NCI-H2081 (cell line): ENCODE measurements around the gene SNRNP25.
A peak's percentile ranks its signal among the peaks of the same experiment; 100 is the strongest.

Experiments
- DNase-seq, 2 experiments: peaks; one replicate each; lab custom pipeline; 2025; lab: John Stamatoyannopoulos, UW

The SNRNP25 gene

DNA sequence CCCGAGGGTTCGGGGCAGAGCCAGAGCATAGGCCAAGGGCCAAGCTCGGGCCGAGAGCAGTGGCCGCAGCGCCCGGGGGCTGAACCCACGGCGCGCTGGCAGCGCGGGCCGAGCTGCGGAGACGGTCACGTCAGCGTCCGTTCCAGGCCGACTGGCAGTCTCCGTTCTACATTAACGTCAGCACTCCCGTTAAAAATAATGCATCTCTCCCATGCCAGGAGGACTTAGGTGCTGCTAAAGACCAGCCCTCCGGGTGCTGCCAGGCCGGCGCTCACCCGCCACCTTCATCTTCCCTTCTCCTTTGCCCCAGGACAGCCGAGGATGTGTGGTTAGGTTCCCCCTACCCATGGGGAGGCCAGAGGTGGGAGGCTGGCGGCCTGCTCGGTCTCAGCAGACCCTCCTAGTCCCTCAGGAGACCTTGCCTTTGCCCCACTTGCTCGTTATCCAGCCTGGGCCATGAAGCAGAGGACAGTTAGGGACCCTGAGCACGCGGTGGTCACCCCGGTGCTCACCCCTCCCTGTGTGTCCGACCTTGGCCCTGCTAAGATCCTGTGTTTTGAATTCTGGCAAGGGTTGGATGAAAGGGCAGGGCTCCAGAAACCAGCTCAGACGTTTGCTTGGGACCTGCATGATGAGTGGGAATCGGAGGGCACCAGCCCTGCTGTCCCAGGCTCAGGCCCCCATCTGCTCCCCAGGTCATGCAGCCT, 25.0 kb downstream of the SNRNP25 start:
- no peak for DNase-seq

DNA sequence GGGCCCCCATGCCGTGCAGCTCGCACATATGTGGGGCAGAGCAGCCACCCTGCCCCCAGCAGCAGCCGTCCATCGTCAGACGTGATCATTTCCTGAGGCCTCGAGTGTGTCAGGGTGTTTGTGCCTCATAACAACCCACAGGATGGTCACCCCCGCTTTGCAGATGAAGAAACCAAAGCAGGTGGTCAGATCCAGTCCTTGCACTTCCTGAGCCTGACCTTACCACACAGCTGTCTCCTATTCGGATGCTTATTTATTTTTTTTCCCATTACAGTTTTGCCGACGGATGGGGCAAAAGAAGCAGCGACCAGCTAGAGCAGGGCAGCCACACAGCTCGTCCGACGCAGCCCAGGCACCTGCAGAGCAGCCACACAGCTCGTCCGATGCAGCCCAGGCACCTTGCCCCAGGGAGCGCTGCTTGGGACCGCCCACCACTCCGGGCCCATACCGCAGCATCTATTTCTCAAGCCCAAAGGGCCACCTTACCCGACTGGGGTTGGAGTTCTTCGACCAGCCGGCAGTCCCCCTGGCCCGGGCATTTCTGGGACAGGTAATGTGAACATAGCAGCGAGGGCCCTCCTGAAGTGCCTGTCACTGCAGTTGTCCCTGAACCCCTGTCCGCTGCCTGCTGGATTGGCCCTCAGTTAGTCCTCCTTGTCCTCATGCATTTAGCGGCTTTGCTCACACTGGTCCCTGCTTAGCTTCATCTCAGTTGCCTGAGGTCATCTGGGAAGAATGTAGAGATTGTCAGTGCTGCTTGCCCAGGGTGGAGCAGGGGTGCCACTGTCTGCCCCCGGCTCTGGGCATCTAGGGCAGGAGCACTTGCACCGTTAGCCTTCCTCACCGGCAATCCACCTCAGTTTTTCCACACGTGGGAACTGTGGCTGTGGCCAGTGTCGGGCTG, 25.8 kb downstream of the SNRNP25 start:
- no peak for DNase-seq

DNA sequence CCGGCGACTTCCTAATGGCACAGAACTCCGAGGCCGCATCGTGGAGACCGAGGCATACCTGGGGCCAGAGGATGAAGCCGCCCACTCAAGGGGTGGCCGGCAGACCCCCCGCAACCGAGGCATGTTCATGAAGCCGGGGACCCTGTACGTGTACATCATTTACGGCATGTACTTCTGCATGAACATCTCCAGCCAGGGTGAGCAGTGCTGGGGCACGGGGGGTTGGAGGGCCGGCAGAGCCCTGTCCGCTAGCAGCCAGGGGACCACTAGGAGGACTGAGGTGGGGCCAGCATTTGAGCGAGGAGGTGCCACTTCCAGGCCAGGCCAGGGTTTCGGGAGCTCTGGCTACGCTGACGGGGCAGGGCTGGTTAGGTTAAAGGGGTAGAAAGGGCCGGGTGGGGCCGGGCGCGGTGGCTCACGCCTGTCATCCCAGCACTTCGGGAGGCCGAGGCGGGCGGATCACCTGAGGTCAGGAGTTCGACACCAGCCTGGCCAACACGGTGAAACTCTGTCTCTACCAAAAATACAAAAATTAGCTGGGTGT, 29.5 kb downstream of the SNRNP25 start:
- no peak for DNase-seq

DNA sequence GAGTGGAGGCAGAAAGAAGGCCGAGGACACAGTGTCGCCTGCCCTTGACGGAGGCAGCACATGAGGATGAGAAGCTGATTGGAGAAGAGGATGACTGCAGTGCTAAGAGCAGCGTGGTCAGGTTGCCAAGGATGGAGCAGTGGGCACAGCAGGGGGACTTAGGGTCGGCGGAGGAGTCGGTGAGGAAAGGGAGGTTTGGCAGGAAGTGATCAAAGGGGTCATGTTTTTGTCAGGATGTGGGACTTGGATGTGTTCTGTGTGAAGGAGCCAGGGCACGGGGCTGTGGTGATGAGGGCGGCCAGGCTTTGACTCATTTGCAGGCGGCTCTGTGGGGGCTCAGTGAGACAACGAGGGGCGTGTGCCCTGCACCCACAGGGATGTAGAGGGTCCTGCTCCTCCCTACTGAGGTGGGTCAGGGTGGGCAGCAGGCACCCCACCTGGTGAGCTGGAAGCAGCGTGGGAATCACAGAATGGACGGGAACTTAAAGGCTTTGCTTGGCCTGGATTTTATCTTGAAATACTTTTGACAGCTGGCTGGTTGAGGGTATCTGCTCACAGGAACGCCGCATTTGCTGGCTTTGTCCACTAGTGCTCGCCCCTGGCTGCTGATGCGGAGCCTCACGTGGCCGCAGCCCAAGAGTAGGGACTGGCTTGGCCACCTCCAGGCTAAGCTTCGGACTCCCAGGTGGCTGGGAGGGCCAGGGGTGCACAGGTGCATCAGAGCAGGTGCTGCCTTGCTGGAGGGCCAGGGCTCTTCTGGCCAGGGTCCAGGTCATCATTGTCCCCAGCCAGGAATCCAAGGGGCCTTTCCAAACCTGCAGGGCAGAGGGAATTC, 30.4 kb downstream of the SNRNP25 start:
- DNase-seq, result peak; percentile 33 to 74

DNA sequence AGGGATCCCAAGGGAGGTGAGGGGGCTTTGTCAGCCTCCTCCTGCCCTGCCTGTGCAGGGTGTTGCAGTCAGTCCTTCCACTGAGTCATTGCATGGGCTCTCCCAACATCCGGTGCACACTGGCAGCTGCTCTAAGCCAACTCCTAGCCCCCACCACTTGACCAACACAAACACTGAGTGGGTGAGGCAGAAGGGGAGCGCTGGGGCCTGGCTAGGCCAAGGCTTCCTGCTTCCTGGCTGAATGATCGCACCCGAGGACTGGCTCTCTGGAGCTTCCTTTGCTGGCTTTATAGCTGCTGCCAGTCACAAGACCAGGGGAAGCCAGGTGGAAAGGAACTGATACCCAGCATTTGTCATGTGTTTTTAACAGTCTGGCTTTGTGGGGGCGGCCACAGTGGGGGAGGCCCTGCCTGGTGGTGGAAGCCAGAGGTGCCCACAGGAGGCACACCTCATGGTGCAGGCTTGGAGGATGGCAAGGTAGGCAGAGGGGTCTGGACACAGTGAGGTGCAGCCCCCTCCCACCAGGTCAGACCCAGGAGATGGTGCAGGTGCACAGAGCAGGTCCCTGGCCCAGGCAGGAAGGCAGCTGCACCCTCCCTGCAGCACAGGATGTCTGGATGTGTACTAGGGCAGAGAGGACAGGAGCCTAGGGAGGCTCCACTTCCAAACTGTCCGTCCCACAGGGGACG, 31.2 kb downstream of the SNRNP25 start:
- DNase-seq, result peak; percentile 66 to 83

DNA sequence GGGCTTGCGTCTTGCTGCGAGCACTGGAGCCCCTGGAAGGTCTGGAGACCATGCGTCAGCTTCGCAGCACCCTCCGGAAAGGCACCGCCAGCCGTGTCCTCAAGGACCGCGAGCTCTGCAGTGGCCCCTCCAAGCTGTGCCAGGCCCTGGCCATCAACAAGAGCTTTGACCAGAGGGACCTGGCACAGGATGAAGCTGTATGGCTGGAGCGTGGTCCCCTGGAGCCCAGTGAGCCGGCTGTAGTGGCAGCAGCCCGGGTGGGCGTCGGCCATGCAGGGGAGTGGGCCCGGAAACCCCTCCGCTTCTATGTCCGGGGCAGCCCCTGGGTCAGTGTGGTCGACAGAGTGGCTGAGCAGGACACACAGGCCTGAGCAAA, 31.8 kb downstream of the SNRNP25 start:
- no peak for DNase-seq

DNA sequence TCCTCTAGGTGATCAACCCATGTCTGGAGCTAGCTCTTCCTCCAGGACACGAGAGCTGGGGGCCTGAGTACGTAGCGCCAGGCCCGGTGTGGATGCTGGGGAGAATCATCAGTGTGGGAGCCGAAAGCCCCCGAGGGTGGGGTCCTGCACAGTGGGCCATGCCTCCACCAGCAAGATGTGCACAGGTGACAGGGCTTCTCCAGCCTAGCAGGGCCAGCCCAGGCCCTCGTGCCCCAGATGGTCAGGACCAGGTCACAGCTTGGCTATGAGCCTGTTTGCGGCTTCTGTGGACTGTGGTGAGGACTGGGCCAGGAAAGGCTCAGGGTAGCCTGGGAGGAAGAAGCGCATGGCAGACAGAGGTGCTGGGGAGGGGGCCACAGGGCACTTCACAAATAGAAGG, 32.2 kb downstream of the SNRNP25 start:
- no peak for DNase-seq

DNA sequence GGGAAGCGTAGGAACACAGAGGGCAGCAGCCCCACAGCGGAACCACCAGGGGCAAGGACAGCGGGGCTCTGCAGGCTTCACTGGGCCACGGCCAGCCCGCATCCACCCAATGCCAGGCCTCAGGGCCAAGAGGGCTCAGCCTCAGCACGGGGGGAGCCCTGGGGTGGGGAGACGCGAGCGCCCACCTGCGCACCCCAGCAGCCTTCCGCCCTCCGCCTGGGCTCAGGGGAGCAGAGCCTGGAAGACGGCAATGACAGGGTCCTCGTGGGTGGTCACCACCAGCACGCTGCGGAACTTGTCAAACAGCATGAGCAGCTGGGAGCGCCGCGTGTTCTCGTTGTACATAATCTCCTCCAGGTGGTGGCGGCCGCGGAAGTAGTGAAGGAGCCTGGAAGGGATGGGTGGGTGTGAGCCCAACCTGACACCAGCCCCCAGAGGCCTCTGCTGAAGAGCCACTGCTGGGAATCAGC, 32.9 kb downstream of the SNRNP25 start:
- DNase-seq, result no peak

DNA sequence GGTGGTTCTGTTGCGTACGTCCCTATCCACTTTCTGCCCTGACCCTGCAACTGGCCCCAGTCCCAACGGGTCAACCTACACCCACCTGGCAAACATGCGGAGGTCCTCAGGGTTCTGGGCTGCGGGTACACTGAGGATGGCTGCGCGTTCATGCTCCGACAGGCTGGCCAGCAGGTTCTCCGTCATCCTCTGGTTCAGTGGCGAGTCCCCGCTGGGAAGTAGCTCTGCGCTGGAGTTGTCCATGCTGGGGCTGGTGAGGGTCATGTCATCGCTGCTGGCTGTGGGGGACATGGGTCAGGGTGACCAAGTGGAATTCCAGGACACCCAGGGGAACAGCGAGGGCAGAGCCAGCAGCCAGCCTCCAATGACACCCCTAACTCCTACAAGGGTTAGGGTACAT, 35.0 kb downstream of the SNRNP25 start:
- no peak for DNase-seq

DNA sequence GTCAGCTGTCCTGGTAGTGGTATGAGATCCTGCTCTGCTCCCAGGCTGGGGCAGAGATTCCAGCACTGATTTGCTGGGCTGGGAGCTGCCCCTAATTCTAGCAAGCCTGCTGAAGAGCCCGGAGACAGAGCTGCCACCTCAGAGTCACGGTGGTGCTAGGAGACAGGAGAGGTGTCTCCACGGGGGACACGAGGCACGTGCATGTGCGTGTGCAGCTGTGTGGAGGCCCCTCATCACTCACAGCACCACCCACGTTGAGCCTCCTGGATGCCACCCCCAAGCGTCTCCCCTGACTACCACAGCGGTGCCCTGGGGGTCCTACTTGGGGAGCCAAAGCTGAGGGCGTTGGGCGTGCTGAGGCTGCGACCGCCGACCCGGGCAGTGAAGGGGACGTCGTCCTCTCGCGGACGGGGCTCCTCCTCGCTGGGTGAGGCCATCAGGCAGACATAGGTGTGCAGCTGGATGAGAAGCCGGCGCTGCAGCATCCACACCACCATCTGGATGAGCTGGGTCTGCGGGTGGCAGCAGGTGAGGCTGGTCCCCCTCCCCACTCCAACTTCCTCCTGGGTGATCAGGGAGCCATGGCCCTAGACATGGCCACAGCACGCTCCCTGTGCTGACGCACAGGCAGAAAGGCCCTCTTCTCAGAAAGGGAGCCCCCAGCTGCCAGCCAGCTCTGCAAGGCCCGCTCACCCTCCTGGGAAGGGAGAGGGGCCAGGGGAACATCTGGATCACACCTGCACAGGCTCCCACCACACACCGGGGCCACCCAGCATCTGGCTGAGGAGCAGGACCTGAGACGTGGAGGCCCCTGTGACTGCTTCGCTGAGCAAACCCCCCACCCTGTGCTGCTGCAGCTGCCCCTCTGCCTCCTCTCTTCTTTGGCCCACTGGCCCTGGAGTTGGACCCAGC, 36.0 kb downstream of the SNRNP25 start:
- DNase-seq, result no peak

DNA sequence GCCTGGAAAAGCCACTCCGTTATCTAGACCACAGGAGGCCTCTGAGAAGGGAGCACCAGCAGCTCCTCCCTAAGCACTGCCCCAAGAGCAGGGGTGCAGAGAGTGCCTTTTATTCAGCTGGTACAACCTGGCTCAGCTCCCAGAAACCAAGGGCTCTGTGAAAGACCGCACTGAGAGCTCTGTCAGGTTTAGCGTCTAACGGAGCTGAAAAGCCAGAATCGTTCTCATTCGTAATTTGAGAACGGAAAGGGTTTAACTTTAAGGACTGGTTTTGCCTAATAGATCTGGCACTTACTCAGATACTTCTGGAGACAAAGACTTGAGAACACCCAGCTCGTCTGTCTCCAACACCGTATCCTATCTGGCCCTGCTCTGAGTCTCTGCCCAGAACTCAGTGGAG, 37.9 kb downstream of the SNRNP25 start:
- peak; percentile 51 to 79 for DNase-seq

DNA sequence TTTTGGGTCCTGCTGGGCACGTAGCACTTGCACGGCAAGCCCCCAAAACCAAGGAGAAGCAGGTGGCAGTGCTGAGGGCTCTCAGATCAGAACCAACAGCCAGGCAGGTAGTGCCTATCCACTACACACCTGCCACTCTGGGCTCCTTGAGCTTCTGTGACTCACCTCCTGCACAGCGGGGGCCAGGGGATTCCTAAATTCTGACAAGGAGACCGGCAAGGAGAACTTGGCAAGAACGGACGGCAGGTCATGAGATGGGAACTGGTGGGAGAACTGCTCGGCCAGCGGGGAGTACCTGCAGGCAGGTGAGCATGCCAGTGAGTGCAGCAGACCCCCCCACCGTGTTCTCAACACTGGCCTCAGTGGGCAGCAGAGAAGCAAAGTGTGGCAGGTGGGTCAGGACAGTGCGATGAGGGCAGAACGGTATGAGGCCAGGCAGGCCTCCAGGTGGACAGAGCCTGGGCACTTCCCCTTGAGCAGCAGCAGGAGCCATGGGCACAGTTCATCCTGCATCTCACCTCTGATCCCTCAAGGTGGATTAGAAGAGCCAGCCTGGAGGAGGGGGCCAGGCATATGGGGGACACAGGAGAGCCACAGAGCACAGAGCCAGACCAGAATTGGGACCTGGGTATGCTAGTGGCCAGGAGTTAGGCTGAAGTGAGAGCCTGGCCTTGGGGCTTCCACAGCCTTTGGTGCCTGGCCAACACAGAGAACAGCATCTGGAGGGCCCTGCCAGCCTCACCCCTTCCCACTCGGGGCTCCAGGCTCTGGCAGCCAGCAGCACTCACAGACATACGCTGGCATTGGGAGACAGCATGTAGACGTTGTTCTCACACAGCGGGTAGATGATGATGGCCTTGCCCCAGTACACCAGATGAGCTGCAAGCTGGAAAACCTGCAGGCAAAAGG, 39.1 kb downstream of the SNRNP25 start:
- DNase-seq, result no peak

DNA sequence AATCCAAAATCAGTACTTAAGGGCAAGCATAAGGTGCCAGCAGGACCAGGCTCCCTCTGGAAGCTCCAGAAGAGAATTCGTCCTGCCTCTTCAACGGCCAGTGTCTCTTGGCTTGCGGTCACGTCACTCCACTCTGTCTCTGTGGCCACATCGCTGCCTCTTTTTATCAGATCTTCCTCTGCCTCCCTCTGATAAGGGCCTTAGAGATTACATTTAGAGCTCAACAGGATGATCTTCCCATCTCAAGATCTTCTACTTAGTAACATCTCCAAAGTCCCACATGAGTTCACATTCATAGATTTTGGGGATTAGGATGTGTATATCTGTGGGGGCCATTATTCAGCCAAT, 41.3 kb downstream of the SNRNP25 start:
- DNase-seq, result no peak

DNA sequence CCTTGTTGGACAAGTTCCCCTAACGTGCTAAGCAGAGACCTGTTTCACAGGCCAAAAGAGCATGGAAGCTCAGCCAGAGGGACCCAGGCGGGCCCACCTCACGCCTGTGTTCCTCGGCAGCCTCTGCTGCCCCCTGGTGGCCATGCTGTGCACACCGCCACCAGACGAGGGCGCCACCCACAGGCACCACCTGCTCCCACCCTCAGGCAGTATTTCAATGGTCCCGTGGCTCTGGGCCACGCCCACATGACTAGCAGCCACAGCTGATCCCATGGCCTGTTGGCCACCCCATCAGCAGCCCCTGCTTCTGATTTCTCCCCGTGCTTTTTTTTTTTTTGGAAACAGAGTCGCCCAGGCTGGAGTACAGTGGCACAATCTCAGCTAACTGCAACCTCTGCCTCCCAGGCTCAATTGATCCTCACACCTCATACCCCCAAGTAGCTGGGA, 43.3 kb downstream of the SNRNP25 start:
- DNase-seq, result peak; percentile 84 to 85

DNA sequence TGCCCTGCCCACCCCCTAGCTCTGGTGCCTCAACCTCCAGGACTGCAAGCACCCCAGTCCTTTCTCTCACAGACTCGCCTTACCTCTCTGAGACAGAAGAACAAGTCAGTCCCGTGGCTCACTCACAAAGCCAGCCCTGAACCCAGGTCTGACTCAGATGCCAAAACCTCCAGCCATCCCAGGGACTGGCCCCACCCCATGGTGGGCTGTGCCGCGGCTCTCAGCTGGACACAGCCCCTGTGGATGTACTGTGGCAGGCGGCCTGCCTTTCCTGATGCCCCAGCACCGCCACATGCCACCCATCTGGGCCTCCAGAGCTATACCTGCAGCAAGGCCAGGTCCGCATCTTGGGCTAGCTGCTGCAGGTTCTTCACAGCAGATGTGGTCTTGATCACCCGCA, 44.2 kb downstream of the SNRNP25 start:
- no peak for DNase-seq

DNA sequence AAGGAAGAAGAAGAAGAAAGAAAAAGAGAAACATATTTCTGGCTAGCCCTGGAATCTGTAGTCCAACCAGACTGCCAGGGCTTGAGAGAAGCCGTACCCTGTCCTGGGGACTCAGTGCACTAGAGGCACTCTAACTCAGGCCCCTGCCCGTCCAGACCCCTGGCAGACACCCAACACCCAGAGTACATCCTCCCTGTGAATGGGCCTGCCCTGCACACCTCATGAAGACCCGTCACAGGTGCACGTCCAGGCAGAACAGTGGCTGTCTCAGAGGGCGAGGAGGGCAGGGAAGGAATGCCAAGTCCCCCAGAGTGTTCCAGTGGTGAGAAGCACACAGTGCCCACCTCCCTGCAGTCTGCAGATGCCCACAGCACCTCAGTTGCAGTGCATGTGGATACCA, 47.4 kb downstream of the SNRNP25 start:
- no peak for DNase-seq

DNA sequence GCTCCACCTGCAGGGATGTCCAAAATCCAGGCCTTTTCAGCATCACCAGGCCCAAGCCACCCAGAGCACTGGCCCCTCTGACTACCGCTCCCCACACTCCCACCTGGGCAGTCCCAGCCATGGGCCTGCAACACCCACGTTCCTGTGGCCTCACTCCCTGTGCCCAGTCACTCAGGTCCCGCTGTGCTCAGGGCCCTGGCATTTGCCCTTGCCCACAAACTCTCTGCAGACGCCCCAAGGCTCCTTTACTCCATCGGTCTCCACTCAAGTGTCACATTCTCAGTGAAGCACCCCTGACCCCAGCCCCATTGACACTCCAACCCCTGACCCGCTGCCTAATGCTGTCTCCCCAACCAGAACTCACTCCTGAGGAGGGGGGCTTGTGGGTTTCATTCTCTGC, 48.0 kb downstream of the SNRNP25 start:
- DNase-seq, result no peak

DNA sequence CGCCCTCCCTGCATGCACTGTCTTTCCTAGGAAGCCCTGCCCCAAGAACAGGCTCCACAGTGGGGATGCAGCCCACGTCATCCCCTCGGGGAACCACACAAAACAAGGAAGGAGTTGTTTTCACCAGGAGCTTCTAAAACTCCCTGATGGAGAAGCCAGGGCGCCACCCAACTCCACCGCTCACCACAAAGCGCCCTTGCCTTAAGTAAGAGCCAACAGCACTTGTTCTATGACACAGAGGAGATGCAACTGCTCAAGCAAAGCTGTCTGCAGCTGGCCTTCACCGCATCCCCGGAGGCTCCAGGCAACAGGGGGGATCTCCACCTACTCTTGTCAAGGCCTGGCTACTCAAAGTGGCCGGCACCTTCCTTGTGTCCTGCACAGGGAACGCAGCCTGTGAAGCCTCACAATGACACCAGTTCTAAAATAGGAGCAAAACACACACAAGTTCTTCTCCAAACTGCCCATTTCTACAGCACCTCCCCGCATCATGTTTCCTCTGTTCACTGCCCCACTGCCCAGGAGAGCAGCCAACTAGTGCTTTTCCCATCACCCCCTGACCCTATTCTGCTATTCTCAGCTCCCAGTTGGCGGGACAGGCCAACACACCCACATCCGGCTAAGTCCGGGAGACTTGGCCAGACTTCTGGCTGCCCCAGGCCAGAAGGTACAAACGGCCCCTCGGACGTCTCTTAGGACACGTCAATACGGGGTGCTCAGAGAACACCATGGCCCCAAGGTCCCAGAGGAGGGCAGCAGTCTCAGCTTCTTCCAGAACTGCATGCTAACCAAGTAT, 48.6 kb downstream of the SNRNP25 start:
- no peak for DNase-seq

DNA sequence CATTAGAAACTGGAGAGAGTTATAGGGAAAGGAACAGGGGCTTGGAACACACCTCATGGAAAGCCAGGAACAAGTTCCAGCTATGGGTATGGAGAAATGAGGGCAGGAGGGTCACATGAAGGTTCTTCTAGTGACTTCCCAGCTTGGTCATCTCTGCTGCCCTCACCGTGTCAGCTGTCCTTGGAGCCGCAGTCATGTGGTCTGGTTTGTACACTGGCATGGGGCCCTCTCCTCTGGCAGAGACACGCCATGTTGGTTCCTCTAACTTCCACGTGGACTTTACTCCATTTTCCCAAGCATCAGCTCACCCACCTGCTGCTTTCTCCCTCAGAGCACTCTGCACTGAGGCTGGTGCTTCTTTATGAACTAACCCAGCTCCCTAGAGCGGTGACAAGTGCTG, 50.7 kb downstream of the SNRNP25 start:
- no peak for DNase-seq
